ENCODE data around the gene HSPB7.

The HSPB7 gene

GRCh38 chr1:15973772-15974171, 44.1 kb downstream of the HSPB7 start:
- Histone ChIP-seq H3K36me3 (ENCODE audit: insufficient read depth, low read length) (peaks cover 22% of the 10 kb centered on the region; the same call in 1 of the 2 replicates), H3K4me3 (ENCODE audit: low read length, poor library complexity, severe bottlenecking) (no peak overlapping the region), H4K20me1 (ENCODE audit: insufficient read depth, low read length, poor library complexity, severe bottlenecking) (peaks cover 18% of the 10 kb centered on the region), H3F3A (ENCODE audit: low read depth) (no peaks in the 10 kb centered on the region), H3K27me3 (ENCODE audit: insufficient read depth, low read length, poor library complexity, severe bottlenecking) (no peaks in the 10 kb centered on the region), H3K79me2 (ENCODE audit: insufficient read depth, low read length) (peaks cover 56% of the 10 kb centered on the region), H3K9me2 (replicated peaks; ENCODE audit: low read depth, low read length) (no peaks in the 10 kb centered on the region), H3K9me3 (ENCODE audit: insufficient read depth, low read depth, low read length) (no peaks in the 10 kb centered on the region), H3K9ac (ENCODE audit: low read depth, low read length, poor library complexity, severe bottlenecking) (peak overlapping the region; percentile 24), H3K4me1 (ENCODE audit: insufficient read depth, low read length, poor library complexity, severe bottlenecking) (peaks cover 21% of the 10 kb centered on the region), H2AFZ (ENCODE audit: low read length) (no peak overlapping the region), H3K4me2 (ENCODE audit: low read depth, low read length, poor library complexity, severe bottlenecking) (peak overlapping the region; percentile 96)
- TF ChIP-seq CTCF (conservative IDR thresholded peaks at IDR 0.05; ENCODE audit: low read length) (no peak), EZH2phosphoT487 (IDR thresholded peaks at IDR 0.05; ENCODE audit: borderline replicate concordance) (no peak)

- Histone ChIP-seq H3K9ac (ENCODE audit: low read depth, low read length, poor library complexity, severe bottlenecking) (no peak overlapping the region), H3K9me2 (replicated peaks; ENCODE audit: low read depth, low read length) (no peaks in the 10 kb centered on the region), H3K4me3 (ENCODE audit: low read length, poor library complexity, severe bottlenecking) (no peak overlapping the region), H3K36me3 (ENCODE audit: insufficient read depth, low read length) (peaks cover 31% of the 10 kb centered on the region; the same call in 1 of the 2 replicates), H3K9me3 (ENCODE audit: insufficient read depth, low read depth, low read length) (no peaks in the 10 kb centered on the region), H4K20me1 (ENCODE audit: insufficient read depth, low read length, poor library complexity, severe bottlenecking) (peaks cover 18% of the 10 kb centered on the region), H3K79me2 (ENCODE audit: insufficient read depth, low read length) (peaks cover 66% of the 10 kb centered on the region), H3K4me1 (ENCODE audit: insufficient read depth, low read length, poor library complexity, severe bottlenecking) (peaks cover 21% of the 10 kb centered on the region), H2AFZ (ENCODE audit: low read length) (no peak overlapping the region), H3K4me2 (ENCODE audit: low read depth, low read length, poor library complexity, severe bottlenecking) (no peak overlapping the region), H3K27me3 (ENCODE audit: insufficient read depth, low read length, poor library complexity, severe bottlenecking) (no peaks in the 10 kb centered on the region), H3F3A (ENCODE audit: low read depth) (no peaks in the 10 kb centered on the region)
- no peak for TF ChIP-seq CTCF (conservative IDR thresholded peaks at IDR 0.05; ENCODE audit: low read length)
- no peak for TF ChIP-seq EZH2phosphoT487 (IDR thresholded peaks at IDR 0.05; ENCODE audit: borderline replicate concordance)
Observed at GRCh38 chr1:15972409-15972808, 45.4 kb downstream of the HSPB7 start.

GRCh38 chr1:15970911-15971310, 46.9 kb downstream of the HSPB7 start:
- TF ChIP-seq CTCF (conservative IDR thresholded peaks at IDR 0.05; ENCODE audit: low read length) (no peak), EZH2phosphoT487 (IDR thresholded peaks at IDR 0.05; ENCODE audit: borderline replicate concordance) (no peak)
- H3K4me1 ChIP-seq (ENCODE audit: insufficient read depth, low read length, poor library complexity, severe bottlenecking) = peaks cover 20% of the 10 kb centered on the region

More at GRCh38 chr1:15970911-15971310, 46.9 kb downstream of the HSPB7 start:
- Histone ChIP-seq H2AFZ (ENCODE audit: low read length) (no peak overlapping the region), H3K4me3 (ENCODE audit: low read length, poor library complexity, severe bottlenecking) (no peak overlapping the region), H4K20me1 (ENCODE audit: insufficient read depth, low read length, poor library complexity, severe bottlenecking) (peaks cover 21% of the 10 kb centered on the region), H3K27me3 (ENCODE audit: insufficient read depth, low read length, poor library complexity, severe bottlenecking) (no peaks in the 10 kb centered on the region), H3K9ac (ENCODE audit: low read depth, low read length, poor library complexity, severe bottlenecking) (no peak overlapping the region), H3K36me3 (ENCODE audit: insufficient read depth, low read length) (peaks cover 31% of the 10 kb centered on the region; the same call in 1 of the 2 replicates), H3K9me3 (ENCODE audit: insufficient read depth, low read depth, low read length) (no peaks in the 10 kb centered on the region), H3F3A (ENCODE audit: low read depth) (no peaks in the 10 kb centered on the region), H3K79me2 (ENCODE audit: insufficient read depth, low read length) (peaks cover 73% of the 10 kb centered on the region), H3K9me2 (replicated peaks; ENCODE audit: low read depth, low read length) (no peaks in the 10 kb centered on the region), H3K4me2 (ENCODE audit: low read depth, low read length, poor library complexity, severe bottlenecking) (no peak overlapping the region)

All from Loucy (cell line).